Measurements from ENCODE around the gene TMEM115. TPM values are rescaled to one million over a fixed set of nuclear protein-coding genes. Genes with fewer than 3 reads are reported as not detected.

The TMEM115 gene
- total RNA-seq, 1 donor from 2014 or later: 63.2 TPM

DNA sequence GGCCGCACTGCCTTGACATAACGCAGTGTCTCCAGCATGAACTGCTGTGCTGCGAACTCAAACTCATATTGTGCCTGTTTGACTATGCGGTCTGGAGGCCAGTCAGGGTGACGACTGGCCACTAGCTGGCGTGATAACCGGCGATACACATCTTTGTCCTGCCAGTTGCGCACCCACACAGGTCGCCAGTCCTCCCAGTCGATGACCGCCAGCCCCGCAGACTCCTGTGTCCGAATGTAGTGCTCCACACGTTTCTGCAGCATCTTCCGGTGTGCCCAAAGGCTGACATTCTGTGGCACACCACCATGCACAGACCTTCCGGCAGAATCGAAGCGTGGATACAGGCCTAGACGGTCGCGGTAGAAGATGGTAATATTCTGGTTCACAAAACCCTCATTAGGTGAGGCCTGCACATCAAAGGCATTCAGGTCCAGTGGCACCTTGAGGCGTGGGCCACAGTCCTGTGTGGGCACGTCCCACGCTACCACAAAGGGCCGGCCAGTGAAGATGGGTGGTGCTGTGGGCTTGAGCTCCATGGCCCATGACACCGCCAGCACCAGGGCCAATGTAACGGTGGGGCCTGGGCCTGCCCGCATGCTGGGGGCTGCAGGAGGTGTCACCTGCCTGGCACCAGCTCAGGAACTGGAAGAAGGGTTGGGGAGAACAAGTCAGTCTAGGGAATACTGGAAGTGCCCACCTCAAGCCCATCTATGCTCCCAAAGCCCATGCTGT lies 39.3 kb downstream of the TMEM115 start:
- H3K4me3 Mint-ChIP-seq (ENCODE audit: unreplicated experiment): peak overlapping the region; percentile 84
- no peaks in the 10 kb centered on the region for H3K9me3 Mint-ChIP-seq (ENCODE audit: unreplicated experiment)
- peaks cover 7% of the 10 kb centered on the region for H3K36me3 Mint-ChIP-seq (ENCODE audit: unreplicated experiment)
- H3K27ac Mint-ChIP-seq (ENCODE audit: unreplicated experiment): peak overlapping the region; percentile 60
- no peaks in the 10 kb centered on the region for H3K27me3 Mint-ChIP-seq (ENCODE audit: unreplicated experiment)
- DNase-seq (ENCODE audit: extremely low spot score, unreplicated experiment): no peak
- H3K4me1 Mint-ChIP-seq (ENCODE audit: unreplicated experiment): peaks cover 33% of the 10 kb centered on the region
- TF ChIP-seq, protein P1, sequence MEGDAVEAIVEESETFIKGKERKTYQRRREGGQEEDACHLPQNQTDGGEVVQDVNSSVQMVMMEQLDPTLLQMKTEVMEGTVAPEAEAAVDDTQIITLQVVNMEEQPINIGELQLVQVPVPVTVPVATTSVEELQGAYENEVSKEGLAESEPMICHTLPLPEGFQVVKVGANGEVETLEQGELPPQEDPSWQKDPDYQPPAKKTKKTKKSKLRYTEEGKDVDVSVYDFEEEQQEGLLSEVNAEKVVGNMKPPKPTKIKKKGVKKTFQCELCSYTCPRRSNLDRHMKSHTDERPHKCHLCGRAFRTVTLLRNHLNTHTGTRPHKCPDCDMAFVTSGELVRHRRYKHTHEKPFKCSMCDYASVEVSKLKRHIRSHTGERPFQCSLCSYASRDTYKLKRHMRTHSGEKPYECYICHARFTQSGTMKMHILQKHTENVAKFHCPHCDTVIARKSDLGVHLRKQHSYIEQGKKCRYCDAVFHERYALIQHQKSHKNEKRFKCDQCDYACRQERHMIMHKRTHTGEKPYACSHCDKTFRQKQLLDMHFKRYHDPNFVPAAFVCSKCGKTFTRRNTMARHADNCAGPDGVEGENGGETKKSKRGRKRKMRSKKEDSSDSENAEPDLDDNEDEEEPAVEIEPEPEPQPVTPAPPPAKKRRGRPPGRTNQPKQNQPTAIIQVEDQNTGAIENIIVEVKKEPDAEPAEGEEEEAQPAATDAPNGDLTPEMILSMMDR (IDR thresholded peaks at IDR 0.05): no peak

DNA sequence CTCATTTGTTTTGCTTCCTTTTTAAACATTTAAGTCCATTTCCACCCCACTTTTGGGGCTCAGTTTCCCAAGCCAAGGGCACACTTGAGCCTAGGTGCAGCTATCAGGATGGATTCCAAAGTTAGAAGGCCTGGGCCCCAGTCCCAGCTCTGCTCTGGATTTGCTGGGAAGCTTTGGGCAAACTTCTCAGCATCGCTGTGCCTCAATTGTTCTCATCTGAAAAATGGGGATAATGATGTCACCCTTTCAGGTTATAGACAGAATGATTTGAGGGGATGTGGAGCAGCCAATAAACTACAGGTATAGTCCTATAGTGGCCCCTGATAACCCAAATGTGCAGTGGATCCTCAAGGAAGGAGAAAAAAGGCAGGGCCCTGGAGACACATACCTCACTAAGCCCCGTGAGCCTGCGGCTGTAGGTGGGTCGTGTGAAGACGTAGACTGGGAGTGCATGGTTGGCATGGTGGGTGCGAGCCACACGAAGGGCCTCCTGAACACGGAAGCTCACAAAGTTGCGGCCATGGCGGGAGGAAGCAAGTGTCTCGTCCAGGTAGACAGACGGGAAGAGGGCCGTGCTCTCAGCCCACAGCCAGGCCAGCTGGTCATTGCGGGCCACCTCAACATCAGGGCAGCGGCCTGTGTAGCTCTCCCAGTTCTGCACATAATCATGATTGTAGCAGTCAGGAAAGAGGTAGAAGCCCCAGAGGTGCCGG lies 40.0 kb downstream of the TMEM115 start:
- no peaks in the 10 kb centered on the region for H3K27me3 Mint-ChIP-seq (ENCODE audit: unreplicated experiment)
- no peaks in the 10 kb centered on the region for H3K9me3 Mint-ChIP-seq (ENCODE audit: unreplicated experiment)
- peak overlapping the region; percentile 27 for H3K27ac Mint-ChIP-seq (ENCODE audit: unreplicated experiment)
- no peak for DNase-seq (ENCODE audit: extremely low spot score, unreplicated experiment)
- peaks cover 28% of the 10 kb centered on the region for H3K4me1 Mint-ChIP-seq (ENCODE audit: unreplicated experiment)
- TF ChIP-seq, protein P1 (IDR thresholded peaks at IDR 0.05): no peak
- peaks cover 7% of the 10 kb centered on the region for H3K36me3 Mint-ChIP-seq (ENCODE audit: unreplicated experiment)
- peak overlapping the region; percentile 14 for H3K4me3 Mint-ChIP-seq (ENCODE audit: unreplicated experiment)

DNA sequence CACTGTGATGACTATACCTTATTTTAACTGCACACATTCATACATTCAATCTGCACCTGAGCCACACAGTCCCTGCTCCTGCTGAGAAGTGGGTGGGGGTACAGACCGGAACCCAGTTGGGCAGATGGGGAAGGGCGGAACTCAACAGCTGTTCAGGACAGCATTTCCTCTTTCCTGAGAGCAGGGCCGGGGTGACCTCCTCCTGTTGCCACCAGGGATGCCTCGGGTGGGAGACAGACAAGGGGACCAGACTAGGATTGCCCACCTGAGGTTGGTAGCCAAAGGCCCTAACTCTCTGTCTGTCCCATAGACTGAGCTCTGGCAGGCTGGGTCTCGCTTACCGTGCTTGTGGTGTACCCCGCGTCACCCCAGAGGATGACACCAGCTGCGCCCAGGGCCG lies 40.7 kb downstream of the TMEM115 start:
- H3K4me3 Mint-ChIP-seq (ENCODE audit: unreplicated experiment): no peak overlapping the region
- TF ChIP-seq, protein P1 (IDR thresholded peaks at IDR 0.05): no peak
- peaks cover 28% of the 10 kb centered on the region for H3K4me1 Mint-ChIP-seq (ENCODE audit: unreplicated experiment)

GRCh38 chr3:50318163-50318562 lies 41.2 kb downstream of the TMEM115 start:
- no peak overlapping the region for H3K27ac Mint-ChIP-seq (ENCODE audit: unreplicated experiment)
- H3K4me1 Mint-ChIP-seq (ENCODE audit: unreplicated experiment): peaks cover 28% of the 10 kb centered on the region
- no peaks in the 10 kb centered on the region for H3K9me3 Mint-ChIP-seq (ENCODE audit: unreplicated experiment)
- no peaks in the 10 kb centered on the region for H3K27me3 Mint-ChIP-seq (ENCODE audit: unreplicated experiment)
- TF ChIP-seq, protein P1 (IDR thresholded peaks at IDR 0.05): no peak
- no peak for DNase-seq (ENCODE audit: extremely low spot score, unreplicated experiment)
- H3K4me3 Mint-ChIP-seq (ENCODE audit: unreplicated experiment): no peak overlapping the region
- peaks cover 7% of the 10 kb centered on the region for H3K36me3 Mint-ChIP-seq (ENCODE audit: unreplicated experiment)

More for the DNA sequence above, 40.7 kb downstream of the TMEM115 start:
- no peak for DNase-seq (ENCODE audit: extremely low spot score, unreplicated experiment)
- Mint-ChIP-seq H3K27ac (ENCODE audit: unreplicated experiment) (no peak overlapping the region), H3K36me3 (ENCODE audit: unreplicated experiment) (peaks cover 7% of the 10 kb centered on the region), H3K27me3 (ENCODE audit: unreplicated experiment) (no peaks in the 10 kb centered on the region), H3K9me3 (ENCODE audit: unreplicated experiment) (no peaks in the 10 kb centered on the region)

DNA sequence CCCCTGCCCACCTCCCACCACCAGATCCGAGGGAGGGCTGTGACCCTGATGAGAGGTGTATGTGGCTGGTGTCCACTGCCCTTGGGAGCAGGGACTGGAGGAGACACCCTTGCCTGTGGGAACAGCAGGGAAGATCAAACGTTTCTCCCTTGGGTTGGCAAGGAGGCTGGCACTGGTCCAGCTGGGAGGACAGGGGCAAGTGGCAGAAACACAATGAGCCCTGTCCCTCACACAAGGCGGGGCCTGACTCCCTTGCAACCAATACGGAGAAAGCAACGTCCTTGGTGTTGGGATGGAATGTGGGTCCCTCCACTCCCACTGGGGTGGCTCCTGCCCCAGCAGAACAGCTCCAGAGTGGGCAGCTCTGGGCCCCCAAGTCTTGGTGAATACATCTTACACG lies 42.0 kb downstream of the TMEM115 start:
- TF ChIP-seq, protein P1 (IDR thresholded peaks at IDR 0.05): no peak
- no peak for DNase-seq (ENCODE audit: extremely low spot score, unreplicated experiment)
- no peak overlapping the region for H3K27ac Mint-ChIP-seq (ENCODE audit: unreplicated experiment)
- no peaks in the 10 kb centered on the region for H3K9me3 Mint-ChIP-seq (ENCODE audit: unreplicated experiment)
- no peaks in the 10 kb centered on the region for H3K27me3 Mint-ChIP-seq (ENCODE audit: unreplicated experiment)
- peaks cover 7% of the 10 kb centered on the region for H3K36me3 Mint-ChIP-seq (ENCODE audit: unreplicated experiment)
- H3K4me3 Mint-ChIP-seq (ENCODE audit: unreplicated experiment): no peak overlapping the region
- peaks cover 26% of the 10 kb centered on the region for H3K4me1 Mint-ChIP-seq (ENCODE audit: unreplicated experiment)
